Measurements from ENCODE around the gene ZFPL1. TPM values are rescaled to one million over a fixed set of nuclear protein-coding genes. Genes with fewer than 3 reads are reported as not detected.
A peak's percentile ranks its signal among the peaks of the same experiment; 100 is the strongest.

Gene ZFPL1
- total and polyA plus RNA-seq, 10 of the 15 experiments (the other 5 are each of a cell fraction or from before 2014, with no cell fraction given) = 2.2 to 37.8 (median 27.0) TPM

DNA sequence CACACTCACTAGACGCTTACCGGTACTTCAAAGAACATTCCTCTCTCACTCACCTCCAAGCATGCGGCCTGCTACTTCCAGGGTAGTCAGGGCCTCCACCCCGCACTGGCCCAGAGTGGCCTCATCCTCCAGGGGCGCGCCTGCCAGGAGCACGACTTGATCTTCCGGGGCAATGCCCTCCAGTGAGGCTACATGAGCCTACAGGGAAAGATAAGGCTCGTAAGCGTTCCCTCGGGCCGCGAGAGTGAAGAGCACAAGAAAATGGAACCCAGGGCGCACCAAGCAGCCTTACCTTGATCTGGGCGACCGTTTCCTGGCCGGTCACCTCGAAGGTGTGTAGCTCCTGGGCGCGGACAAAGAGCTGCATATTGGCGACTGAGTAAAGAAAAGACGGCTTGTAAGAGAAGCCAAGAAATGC lies 37.4 kb downstream of the ZFPL1 start:
- peaks cover 14 to 33% of the 10 kb centered on the region in 2 experiments for H3K36me3 ChIP-seq (ENCODE audit: control insufficient read depth in 2 of 2, insufficient read depth in 2 of 2, low read length in 1 of 2)
- WGBS (ENCODE audit: insufficient coverage, insufficient replicate concordance, low lambda C conversion rate, missing lambda C conversion rate) = 2% methylated on average over 22 of the region's 22 CpGs
- intact Hi-C loops (cut with micrococcal nuclease; ENCODE audit: unreplicated experiment) = no loop called here

More for the DNA sequence above, 37.4 kb downstream of the ZFPL1 start:
- ChIA-PET POLR2A (interaction anchor here (0.5 to 3.1 kb wide), 23 partner anchors 8 to 807 kb away, joined by 3 to 31 read pairs (median 5); partner anchors contain the start of genes ARL2, CAPN1, CDC42BPG and DPF2), SMC1A (ENCODE audit: uncharacterized antibody, unreplicated experiment) (interaction anchor here (0.8 to 3.5 kb wide), 10 partner anchors 10 to 317 kb away, joined by 3 to 15 read pairs (median 6); partner anchors contain the start of genes ARL2, BATF2, CAPN1 and SNX15), RAD21 (ENCODE audit: unreplicated experiment) (interaction anchor here (0.8 to 3.3 kb wide), 12 partner anchors 10 to 343 kb away, joined by 3 to 34 read pairs (median 6); partner anchors contain the start of genes ARL2, CAPN1, SAC3D1 and SF1), CTCF (interaction anchor here (0.7 to 3.1 kb wide), 20 partner anchors 8 to 334 kb away, joined by 3 to 40 read pairs (median 4); partner anchors contain the start of genes ARL2, CAPN1, CDC42BPG and POLA2)
- in situ Hi-C loops (cut with MboI) = no loop called here
- Histone ChIP-seq H3K9ac (ENCODE audit: control insufficient read depth, insufficient read depth, low read length) (peak overlapping the region; percentile 97), H2AFZ (ENCODE audit: control insufficient read depth, low read depth, low read length) (no peak overlapping the region), H3K79me2 (ENCODE audit: control insufficient read depth, insufficient read depth, low read length) (peaks cover 49% of the 10 kb centered on the region), H3K27ac (ENCODE audit: control insufficient read depth, insufficient read depth) (peak overlapping the region; percentile 80), H3K27me3 (replicated peaks in 1 of 2; ENCODE audit: control insufficient read depth in 2 of 2, insufficient read depth in 2 of 2, low read length in 1 of 2) (no peaks in the 10 kb centered on the region), H3K4me1 (ENCODE audit: control insufficient read depth, insufficient read depth, low read length) (peaks cover 19% of the 10 kb centered on the region), H3K4me2 (ENCODE audit: control insufficient read depth, insufficient read depth) (peak overlapping the region; percentile 79), H3K9me3 (replicated peaks; ENCODE audit: control insufficient read depth, insufficient read depth, low read length) (no peaks in the 10 kb centered on the region), H3K4me3 (peak overlapping the region; percentile 85), H4K20me1 (ENCODE audit: control insufficient read depth, insufficient read depth) (no peaks in the 10 kb centered on the region)
- ATAC-seq = peak; percentile 17
- TF ChIP-seq NFIC (IDR thresholded peaks at IDR 0.05; ENCODE audit: low read depth, low read length) (no peak), SMAD5 (IDR thresholded peaks at IDR 0.05; ENCODE audit: low read depth) (no peak), POU2F2 (IDR thresholded peaks at IDR 0.05; ENCODE audit: borderline replicate concordance, low read depth, low read length) (no peak), NR2C1 (IDR thresholded peaks at IDR 0.05) (peak; percentile 33; the same call in 1 of the 2 replicates), SUZ12 (IDR thresholded peaks at IDR 0.05; ENCODE audit: unreplicated experiment) (no peak), HDAC6 (IDR thresholded peaks at IDR 0.05; ENCODE audit: unreplicated experiment) (no peak), MEF2B (IDR thresholded peaks at IDR 0.05; ENCODE audit: partially characterized antibody, poor library complexity, severe bottlenecking) (no peak), BHLHE40 (IDR thresholded peaks at IDR 0.05; ENCODE audit: borderline replicate concordance in 1 of 2, low read depth in 2 of 2, low read length in 1 of 2) (no peak), MAX (IDR thresholded peaks at IDR 0.05; ENCODE audit: low read depth, low read length) (0 out of 2 replicates have a peak, but pooled peaks have one; percentile 4)
- TF ChIP-seq, protein P1, sequence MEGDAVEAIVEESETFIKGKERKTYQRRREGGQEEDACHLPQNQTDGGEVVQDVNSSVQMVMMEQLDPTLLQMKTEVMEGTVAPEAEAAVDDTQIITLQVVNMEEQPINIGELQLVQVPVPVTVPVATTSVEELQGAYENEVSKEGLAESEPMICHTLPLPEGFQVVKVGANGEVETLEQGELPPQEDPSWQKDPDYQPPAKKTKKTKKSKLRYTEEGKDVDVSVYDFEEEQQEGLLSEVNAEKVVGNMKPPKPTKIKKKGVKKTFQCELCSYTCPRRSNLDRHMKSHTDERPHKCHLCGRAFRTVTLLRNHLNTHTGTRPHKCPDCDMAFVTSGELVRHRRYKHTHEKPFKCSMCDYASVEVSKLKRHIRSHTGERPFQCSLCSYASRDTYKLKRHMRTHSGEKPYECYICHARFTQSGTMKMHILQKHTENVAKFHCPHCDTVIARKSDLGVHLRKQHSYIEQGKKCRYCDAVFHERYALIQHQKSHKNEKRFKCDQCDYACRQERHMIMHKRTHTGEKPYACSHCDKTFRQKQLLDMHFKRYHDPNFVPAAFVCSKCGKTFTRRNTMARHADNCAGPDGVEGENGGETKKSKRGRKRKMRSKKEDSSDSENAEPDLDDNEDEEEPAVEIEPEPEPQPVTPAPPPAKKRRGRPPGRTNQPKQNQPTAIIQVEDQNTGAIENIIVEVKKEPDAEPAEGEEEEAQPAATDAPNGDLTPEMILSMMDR (IDR thresholded peaks at IDR 0.05 in 2 of 3, conservative IDR thresholded peaks at IDR 0.05 in 1 of 3; ENCODE audit: control insufficient read depth in 2 of 3, extremely low read depth in 1 of 3, insufficient read depth in 1 of 3, low read depth in 3 of 3, low read length in 3 of 3) = 0 out of 6 replicates have a peak, but pooled peaks of 1 of the 3 experiments have one; percentile 1
- TF ChIP-seq, protein P2, sequence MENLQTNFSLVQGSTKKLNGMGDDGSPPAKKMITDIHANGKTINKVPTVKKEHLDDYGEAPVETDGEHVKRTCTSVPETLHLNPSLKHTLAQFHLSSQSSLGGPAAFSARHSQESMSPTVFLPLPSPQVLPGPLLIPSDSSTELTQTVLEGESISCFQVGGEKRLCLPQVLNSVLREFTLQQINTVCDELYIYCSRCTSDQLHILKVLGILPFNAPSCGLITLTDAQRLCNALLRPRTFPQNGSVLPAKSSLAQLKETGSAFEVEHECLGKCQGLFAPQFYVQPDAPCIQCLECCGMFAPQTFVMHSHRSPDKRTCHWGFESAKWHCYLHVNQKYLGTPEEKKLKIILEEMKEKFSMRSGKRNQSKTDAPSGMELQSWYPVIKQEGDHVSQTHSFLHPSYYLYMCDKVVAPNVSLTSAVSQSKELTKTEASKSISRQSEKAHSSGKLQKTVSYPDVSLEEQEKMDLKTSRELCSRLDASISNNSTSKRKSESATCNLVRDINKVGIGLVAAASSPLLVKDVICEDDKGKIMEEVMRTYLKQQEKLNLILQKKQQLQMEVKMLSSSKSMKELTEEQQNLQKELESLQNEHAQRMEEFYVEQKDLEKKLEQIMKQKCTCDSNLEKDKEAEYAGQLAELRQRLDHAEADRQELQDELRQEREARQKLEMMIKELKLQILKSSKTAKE (IDR thresholded peaks at IDR 0.05; ENCODE audit: low read depth, poor library complexity, severe bottlenecking) = no peak
- FAIRE-seq = no peak
- no TSS peak for BruUV-seq (replicated peaks)
- DNase-seq (ENCODE audit: low read depth, low spot score) = no peak

Measured in GM12878 (cell line).